EH (cell line): ENCODE results near the gene INAVA.
"Not testable (repeated sequence)": the region's sequence is repeated elsewhere in the genome, so short reads cannot be mapped to it uniquely, and the experiment has no call there.

ENCODE experiments used
- DNase-seq: peaks from one replicate; pipeline ENCODE4 v3.0.0-alpha.2; 2015; ENCODE audit warnings: low read depth

INAVA gene

DNA sequence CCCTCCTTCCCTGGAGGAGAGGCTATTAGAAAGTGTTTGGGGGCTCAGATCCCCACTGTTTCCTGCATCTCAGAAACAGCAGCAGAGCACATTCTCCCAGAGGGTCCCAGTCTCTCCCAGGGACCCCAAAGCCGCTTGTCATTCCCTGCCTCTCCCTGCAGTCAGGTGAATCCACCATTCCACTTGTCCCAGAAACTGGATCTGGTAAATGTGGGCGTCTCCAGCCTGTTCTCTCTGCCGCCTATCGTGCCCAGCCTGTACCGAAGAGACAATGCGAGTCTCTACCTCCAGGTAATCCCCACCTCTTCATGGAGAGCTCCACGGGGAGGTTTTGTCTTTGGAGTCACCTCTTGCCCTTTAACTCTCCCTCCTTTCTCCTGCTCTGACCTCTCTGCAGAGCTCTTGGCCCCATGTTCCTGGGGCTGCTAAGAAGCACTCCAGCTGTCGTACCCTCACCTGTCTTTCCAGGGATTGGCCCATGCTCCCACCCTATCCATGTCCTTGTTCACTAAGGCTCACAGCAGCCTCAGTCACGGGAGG, 26.9 kb downstream of the INAVA start:
- no peak for DNase-seq

DNA sequence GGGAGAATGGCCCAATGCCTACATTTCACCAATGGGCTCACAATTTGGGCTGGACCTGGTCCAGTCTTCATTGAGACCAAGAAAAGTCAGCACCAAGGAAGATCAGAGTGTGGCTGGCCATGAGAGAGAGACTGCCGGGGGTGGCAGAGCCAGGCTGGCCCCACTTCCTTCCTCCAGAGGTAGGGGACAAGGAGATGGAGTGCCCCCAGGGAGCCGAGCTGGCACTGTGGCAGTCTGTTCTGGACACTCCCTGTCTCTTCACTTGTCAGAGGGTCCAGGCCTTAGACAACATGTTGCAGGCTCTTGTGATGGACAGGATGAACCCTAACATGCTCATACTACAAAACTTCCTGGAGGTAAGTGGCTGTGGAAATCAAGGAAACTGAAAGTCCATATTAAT, 27.7 kb downstream of the INAVA start:
- no peak for DNase-seq

DNA sequence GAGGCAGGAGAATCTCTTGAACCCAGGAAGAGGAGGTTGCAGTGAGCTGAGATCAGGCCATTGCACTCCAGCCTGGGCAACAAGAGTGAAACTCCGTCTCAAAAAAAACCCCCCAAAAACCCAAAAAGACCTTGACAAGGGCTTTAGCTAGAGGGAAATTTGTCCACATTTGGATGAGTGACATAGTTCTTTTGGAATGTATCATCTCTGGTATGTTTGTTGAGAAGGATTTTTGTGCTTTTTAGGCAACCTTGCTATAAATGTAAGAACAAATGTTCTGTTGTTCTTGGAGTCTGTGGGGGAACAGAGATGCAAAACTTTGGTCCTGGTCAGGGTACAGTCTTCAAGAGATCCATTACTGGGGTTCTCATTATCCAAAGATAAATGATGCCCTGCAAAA, 28.9 kb downstream of the INAVA start:
- DNase-seq: peak; percentile 60

DNA sequence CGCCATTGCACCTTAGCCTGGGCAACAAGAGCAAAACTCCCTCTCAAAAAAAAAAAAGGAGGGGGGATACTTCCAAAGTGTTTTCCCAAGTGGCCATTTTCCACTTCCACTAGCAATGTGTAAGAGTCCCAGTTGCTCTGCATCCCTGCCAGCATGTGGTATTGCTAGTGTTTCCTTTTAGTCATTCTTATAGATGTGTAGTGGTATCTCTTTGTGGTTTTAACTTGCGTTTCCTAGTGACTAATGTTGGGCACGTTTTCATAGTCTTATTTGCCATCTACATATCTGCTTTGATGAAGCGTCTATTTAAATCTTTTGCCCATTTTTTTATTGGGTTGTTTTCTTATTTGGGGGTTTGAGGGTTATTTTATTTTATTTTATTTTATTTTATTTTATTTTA, 31.1 kb downstream of the INAVA start:
- DNase-seq: peak; percentile 54

DNA sequence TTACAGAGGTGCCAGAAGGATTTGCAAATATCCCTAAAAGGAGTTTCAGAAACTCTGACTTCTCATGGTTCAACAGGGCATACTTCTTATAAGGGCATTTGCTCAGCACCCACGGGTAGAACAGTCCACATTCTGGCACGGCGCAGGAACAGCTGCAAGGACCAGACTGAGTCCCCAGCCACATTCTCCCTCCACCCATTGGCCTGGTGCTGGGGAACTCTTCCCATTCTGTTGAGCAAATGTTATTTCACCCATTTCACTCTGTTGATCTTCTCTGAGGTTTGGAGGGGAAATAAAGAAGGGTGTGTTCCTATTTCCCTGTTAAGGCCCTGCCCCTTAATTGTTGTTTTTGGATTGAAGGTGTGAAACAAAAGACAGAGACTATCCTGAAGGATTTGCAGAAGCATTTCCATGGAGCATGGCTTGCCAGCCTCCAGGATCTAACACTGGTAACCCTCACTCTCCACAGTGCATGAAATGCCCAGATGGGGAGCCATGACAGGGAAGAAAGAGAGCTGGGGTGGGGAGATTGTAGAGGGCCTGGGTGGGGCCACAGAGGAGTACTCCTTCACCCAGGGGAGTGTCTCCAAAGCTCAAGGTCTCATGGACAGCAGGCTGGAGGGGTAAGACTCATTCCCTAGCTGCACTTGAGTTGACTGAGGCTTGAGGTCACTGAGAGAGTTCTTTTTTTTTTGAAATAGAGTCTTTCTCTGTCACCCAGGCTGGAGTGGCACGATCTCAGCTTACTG, 35.0 kb downstream of the INAVA start:
- no peak for DNase-seq

DNA sequence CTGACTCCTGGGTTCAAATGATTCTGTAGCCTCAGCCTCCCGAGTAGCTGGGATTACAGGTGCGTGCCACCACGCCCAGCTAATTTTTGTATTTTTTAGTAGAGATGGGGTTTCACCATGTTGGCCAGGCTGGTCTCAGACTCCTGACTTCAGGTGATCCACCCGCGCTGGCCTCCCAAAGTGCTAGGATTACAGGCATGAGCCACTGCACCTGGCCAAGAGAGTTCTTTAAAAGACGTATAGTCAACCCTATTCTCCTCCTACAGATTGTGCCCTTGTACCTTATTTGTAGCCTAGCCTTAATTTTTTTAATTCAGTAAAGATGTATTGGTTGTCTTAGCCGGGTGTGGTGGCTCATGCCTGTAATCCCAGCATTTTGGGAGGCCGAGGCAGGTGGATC, 35.6 kb downstream of the INAVA start:
- DNase-seq: not testable (repeated sequence)

GRCh38 chr1:200931776-200932175, 37.1 kb downstream of the INAVA start:
- no peak for DNase-seq

- no peak for DNase-seq
These were observed 40.1 kb downstream of the INAVA start for GRCh38 chr1:200934676-200935245.

- not testable (repeated sequence) for DNase-seq
These were observed 40.7 kb downstream of the INAVA start for GRCh38 chr1:200935286-200935962.

DNA sequence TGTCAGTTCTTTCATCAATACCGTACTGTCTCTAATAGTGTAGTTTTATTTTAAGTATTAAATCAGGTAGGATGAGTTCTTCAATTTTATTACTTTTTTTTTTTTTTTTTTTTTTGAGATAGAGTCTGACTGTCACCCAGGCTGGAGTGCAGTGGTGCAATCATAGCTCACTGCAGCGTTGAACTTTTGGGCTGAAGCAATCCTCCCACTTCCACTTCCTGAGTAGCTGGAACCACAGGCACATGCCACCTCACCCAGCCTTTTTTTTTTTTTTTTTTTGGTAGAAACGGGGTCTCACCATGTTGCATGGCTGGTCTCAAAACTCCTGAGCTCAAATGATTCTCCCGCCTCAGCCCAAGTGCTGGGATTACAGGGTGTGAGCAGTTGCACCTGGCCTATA, 44.3 kb downstream of the INAVA start:
- DNase-seq: no peak

- peak; percentile 8 for DNase-seq
These were observed 50.4 kb downstream of the INAVA start for GRCh38 chr1:200945111-200945510.

GRCh38 chr1:200947059-200947566, 52.4 kb downstream of the INAVA start:
- no peak for DNase-seq

DNA sequence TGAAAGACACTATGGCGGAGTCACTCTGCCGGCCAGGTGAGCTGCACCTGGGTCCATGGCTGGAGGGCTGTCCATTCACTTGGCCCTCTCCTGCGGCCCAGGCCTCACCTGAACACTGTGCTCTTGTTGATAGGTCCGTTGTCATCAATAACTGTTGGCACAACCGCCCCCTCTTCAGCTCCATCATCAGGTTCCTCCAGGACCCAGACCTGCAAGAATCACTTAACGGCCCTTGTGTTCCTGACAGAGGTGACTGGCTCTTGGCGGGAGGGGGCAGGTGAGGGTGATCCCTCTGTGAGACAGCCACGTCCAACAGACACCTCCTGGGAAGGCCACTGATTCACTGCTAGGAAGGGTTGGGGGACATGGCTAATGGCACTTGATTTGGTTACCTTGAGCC, 54.9 kb downstream of the INAVA start:
- no peak for DNase-seq

DNA sequence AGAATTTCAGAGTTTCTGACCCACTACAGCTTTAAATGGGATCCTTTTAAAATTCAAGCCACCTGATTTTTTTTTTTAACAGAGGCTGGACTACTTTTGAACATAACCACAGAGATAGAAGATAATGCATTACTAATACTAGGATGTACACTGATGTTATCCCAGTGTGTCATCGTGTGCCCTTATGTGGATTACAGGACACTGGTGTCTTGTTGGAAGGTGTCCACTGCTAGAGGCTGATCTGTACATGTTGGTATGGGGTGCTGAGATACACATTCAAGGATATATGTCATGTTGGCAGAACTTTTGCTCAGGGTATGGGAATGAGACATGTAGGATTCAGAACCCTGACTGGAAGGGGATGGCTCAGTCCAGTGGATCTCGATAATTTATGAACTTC, 56.3 kb downstream of the INAVA start:
- peak; percentile 50 for DNase-seq

DNA sequence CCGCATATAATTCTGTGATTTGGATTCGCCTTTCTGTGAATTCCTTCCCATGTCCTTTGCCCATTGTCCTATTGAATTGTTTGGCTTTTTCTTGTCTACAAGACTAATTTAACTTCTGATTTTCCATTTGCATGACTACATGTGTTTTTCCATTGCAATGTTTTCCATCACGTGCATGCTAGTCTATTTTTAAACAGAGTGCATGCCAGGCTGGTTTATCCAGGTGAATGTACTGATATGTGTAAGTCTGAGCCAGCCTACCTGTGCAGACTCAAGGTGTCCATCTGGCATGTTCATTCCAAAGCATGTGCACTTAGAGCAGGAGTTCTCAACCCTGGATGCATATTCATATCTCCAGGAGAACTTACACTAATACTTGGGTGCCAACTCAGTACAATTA, 59.7 kb downstream of the INAVA start:
- no peak for DNase-seq

DNA sequence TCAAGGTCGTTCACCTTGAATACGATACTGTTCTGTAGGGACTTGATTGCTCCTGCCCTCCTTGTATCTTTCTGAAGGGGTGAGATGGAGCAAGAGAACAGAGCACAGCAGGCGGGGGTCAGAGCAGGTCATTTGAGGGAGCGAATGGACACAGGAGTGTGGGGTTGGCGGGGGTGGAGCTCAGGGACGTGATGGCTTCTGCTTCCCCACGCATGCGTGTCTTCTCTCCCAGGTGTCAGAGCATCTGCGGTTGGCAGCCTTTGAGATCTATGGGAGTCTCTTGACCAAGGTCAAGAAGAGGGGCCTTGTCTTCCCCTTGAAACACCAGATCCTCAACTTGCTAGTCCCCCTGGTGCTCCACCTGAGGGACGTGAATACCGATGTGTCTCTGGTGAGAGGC, 63.9 kb downstream of the INAVA start:
- no peak for DNase-seq

- peak; percentile 10 for DNase-seq
These were observed 64.8 kb downstream of the INAVA start for GRCh38 chr1:200959411-200959921.

DNA sequence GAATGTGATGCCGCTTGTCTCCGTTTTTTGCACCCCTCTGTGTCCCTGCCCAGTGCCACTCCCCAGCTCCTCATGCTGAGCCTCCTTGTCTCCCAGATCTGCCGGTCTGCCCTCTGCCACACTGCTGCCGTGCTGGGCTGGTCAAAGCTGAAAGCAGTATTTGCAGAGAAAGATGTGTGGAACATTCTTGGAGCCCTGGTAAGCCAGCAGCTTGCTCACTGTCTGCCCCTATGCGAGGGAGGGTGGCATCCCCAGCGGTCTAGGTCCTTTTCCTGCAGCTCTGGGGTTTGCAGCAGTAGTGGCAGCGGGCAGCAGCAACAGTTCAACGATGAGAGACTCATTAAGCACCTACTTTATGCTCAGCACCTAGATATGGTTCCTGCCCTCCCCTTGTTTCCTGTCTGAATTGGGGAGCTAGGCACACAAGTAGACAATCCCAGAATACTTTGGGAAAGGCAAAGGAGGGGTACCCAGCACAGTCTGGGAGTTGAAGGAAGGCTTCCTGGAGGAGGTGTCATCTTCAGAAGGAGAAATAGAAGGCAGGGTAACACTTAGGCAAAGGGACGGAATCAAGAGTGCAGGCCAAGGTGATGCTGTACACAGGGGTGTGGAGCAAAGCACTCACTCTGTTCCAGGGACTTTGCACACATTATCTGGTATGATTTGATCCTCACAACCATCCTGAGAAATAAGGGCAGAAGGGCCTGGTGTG, 65.7 kb downstream of the INAVA start:
- no peak for DNase-seq

DNA sequence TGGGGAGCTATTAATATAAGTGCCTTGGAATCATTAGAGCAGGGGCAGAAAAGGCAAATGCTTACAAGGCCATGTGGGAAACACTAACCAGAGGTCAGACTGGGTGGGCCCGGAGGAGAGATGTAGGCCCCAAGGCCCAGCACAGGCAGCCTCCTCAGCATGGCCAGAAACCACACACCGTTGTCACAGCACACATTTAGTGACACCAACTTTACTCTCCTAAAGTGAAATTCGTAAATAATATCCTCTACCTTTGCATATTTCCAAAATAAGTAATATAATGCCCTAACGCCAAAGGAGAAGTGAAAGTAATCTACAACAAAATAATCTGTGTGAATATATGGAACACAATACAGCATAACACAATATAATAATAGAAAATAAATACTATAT, 66.2 kb downstream of the INAVA start:
- DNase-seq: no peak

GRCh38 chr1:200962151-200962550, 67.5 kb downstream of the INAVA start:
- not testable (repeated sequence) for DNase-seq

DNA sequence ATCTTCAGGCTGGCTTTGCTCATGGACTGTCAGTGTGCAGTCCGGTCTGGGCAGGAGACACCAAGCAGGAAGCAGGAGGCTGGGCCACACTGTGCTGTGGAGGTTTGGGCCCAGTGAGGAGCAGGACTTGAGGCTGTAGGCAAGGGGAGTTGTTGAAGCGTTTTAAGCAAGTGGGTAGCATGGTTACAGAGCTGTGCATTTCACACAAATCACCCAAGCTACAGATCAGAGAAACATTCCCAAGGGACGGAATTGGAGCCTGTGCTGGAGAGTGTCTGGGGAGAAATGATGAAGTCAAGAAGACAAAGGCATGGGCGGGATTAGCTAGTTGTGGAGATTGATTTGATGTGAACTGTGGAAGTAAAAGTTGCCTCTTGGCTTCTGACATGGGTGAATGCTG, 67.9 kb downstream of the INAVA start:
- DNase-seq: no peak

GRCh38 chr1:200963076-200963475, 68.4 kb downstream of the INAVA start:
- DNase-seq: peak; percentile 15
